ENCODE data around the gene CTCF.
"Not testable (repeated sequence)": the region's sequence is repeated elsewhere in the genome, so short reads cannot be mapped to it uniquely, and the experiment has no call there.

CTCF gene

DNA sequence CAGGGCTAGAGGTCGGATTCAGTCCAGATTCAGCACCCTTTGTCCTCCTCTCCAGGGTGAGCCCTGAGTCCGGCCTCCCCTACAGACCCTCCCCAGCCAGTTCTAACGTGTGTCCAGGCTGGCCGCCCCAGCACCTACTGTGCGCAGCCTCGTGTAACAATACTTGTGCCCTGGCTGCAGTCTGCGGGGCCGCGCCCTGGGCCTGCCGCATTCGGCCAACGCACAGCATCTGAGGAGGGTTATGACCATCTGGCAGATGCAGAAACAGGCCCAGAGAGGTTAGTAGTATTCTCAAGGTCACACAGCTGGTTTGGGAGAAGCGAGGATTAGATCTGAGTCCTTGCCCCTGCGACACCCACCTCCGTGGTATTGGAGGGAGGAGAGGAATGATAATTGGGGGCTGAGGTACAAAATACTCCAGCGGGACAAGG is 32.7 kb upstream of the CTCF start:
- peak overlapping the region; percentile 31 for H3K27ac Mint-ChIP-seq
- H3K4me1 Mint-ChIP-seq (ENCODE audit: low read depth) = peaks cover 34% of the 10 kb centered on the region
- H3K27me3 Mint-ChIP-seq = peaks cover 8% of the 10 kb centered on the region
- H3K4me3 Mint-ChIP-seq = peak overlapping the region; percentile 82
- H3K36me3 Mint-ChIP-seq (ENCODE audit: low read depth) = no peaks in the 10 kb centered on the region
- H3K9me3 Mint-ChIP-seq = no peaks in the 10 kb centered on the region

DNA sequence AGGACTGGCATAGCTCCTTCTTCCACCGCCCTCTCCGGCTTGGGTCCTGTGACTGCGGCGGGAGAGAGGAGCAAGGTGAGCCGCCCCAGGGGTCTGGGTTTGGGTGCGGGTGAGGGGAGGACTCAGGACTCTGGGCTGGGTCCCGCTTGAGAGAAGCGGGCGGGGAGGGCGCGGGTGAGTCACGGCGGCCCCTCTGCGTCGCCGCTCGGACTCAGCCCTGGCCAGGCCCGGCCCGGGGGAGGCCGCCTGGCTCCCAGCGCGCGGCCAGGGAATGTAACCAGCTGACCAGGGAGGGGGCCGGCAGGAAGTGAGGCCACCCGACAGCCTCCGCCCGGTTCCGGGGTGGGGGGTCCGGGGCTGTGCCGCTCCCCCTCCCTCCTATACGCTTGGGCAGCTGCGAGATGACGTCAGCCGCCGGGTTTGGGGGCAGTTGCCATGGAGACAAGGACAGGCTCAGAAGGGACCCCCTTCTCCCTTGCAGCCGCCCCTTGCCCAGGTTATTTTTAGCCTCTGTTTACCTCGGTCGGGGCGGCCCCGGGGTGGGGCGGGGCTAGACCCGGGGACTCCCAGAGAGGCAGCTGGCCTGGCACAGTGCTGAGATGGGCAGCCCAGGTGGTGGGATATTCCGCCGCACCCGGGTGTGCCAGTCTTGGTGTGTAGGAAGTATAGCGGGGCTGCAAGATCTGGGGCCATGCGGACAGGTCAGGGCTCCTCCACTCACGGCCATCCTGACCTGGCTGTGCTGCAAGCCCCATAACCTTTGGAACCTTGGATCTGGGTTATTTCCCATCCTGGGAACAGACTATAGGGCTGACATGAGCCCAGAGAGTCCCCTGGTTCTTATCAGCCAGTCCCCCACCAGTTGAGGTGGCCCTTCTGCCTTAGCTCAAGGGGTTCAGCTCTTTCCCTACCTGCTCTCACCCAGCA is 32.0 kb upstream of the CTCF start:
- Mint-ChIP-seq H3K4me1 (ENCODE audit: low read depth) (peaks cover 35% of the 10 kb centered on the region), H3K27me3 (peaks cover 8% of the 10 kb centered on the region), H3K27ac (peak overlapping the region; percentile 31), H3K9me3 (no peaks in the 10 kb centered on the region), H3K36me3 (ENCODE audit: low read depth) (no peaks in the 10 kb centered on the region), H3K4me3 (peak overlapping the region; percentile 82)

DNA sequence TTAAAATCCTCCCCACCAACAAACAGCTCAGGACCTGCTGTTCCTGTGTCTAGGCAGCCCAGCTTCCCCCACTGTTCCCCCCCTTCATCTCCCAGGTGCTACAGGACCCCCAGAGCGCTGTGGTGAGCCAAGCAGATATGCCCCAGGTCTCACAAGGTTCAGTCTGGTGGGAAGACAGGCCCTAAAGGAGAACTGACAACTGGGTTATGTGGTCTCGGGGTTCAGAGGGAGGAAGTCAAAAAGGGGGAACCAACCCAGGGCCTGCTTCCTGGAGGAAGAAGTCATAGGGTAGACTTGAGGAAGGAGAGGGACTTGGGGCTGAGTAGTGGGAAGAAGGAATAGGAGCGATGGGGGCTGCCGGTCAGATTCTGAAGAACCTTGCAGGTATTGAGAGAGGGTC is 31.1 kb upstream of the CTCF start:
- Mint-ChIP-seq H3K4me3 (peak overlapping the region; percentile 8), H3K36me3 (ENCODE audit: low read depth) (no peaks in the 10 kb centered on the region), H3K27ac (peak overlapping the region; percentile 46), H3K4me1 (ENCODE audit: low read depth) (peaks cover 35% of the 10 kb centered on the region), H3K27me3 (peaks cover 15% of the 10 kb centered on the region), H3K9me3 (no peaks in the 10 kb centered on the region)

DNA sequence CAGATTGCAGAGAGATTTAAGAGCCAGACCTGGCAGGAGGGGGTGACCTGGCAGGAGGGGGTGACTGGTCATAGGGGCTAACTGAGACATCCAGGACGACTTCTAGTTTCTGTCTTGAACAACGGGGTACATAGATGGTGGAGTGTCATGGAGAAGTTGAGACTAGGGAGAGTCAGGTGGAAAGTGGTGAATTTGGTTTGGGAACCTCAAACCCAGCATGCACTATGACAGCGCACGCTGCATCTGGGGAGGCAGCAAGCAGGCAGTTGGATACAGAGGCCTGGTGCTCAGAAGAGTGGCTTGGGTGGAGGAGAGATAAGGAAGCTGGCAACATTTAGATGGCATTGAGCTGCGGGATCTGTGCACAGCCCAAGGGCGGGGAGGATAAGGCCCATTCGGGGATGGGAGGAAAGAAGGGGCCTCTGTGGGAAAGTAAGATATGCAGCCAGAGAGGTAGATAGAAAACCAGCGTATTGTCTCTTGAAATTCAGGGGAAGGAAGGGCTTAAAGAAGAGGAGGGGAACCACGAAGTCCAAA is 29.2 kb upstream of the CTCF start:
- H3K4me3 Mint-ChIP-seq = no peak overlapping the region
- peaks cover 15% of the 10 kb centered on the region for H3K27me3 Mint-ChIP-seq

DNA sequence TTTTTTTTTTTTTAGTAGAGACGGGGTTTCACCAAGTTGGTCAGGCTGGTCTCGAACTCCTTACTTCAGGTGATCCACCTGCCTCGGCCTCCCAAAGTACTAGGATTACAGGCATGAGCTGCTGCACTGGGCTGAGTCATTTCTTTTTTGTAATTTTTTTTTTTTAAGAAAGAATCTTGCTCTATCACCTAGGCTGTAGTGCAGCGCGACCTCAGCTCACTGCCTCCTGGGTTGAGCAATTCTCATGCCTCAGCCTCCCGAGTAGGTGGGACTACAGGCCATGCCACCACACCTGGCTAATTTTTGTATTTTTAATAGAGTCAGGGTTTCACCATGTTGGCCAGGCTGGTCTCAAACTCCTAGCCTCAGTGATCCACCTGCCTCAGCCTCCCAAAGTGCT is 28.3 kb upstream of the CTCF start:
- not testable (repeated sequence) for H3K9me3 Mint-ChIP-seq; H3K4me3 Mint-ChIP-seq; H3K27ac Mint-ChIP-seq; H3K36me3 Mint-ChIP-seq (ENCODE audit: low read depth)
- peaks cover 15% of the 10 kb centered on the region for H3K27me3 Mint-ChIP-seq
- H3K4me1 Mint-ChIP-seq (ENCODE audit: low read depth) = peaks cover 47% of the 10 kb centered on the region

More for the DNA sequence above, 29.2 kb upstream of the CTCF start:
- Mint-ChIP-seq H3K4me1 (ENCODE audit: low read depth) (peaks cover 44% of the 10 kb centered on the region), H3K36me3 (ENCODE audit: low read depth) (no peaks in the 10 kb centered on the region), H3K9me3 (no peaks in the 10 kb centered on the region), H3K27ac (no peak overlapping the region)

DNA sequence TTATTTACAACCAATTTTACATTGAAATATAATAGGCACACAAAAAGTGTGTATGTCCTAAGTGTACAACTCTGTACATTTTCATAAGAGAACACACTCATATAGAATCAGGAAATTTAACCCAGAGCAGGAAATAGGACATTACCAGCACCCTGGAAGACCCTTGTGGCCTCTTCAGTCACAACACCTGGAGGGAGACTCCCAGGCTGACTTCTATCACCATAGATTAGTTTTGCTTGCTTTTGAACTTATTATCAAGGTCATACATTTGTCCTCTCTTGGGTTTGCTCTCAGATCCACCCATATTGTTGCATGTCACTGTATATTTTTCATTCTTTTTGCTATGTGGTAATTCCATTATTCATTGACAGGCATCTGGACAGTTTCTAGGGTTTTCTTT is 27.9 kb upstream of the CTCF start:
- no peak overlapping the region for H3K4me3 Mint-ChIP-seq
- H3K27ac Mint-ChIP-seq = no peak overlapping the region
- no peaks in the 10 kb centered on the region for H3K9me3 Mint-ChIP-seq
- H3K4me1 Mint-ChIP-seq (ENCODE audit: low read depth) = peaks cover 50% of the 10 kb centered on the region
- no peaks in the 10 kb centered on the region for H3K36me3 Mint-ChIP-seq (ENCODE audit: low read depth)
- peaks cover 15% of the 10 kb centered on the region for H3K27me3 Mint-ChIP-seq

DNA sequence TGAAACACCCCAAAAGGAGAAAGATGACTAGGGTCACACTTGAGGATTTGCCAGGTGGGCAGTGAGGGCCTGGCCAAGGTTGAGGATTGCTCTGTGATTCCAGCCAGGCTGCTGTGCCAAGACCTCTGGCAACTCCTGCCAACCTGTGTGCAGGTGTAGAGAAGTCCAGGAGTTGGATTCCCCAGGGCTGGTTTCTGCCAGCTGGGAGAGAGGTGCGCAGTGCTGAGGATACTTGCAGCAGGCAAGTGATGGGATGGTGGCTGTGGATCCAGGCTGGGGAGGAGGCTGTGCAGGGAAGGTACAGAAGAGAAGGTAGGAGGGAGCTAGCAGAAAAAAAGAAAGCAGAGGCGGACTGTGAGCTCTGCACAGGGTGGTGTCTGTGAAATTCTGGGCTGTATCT is 27.1 kb upstream of the CTCF start:
- Mint-ChIP-seq H3K9me3 (no peaks in the 10 kb centered on the region), H3K4me1 (ENCODE audit: low read depth) (peaks cover 45% of the 10 kb centered on the region), H3K4me3 (no peak overlapping the region), H3K27ac (no peak overlapping the region), H3K36me3 (ENCODE audit: low read depth) (no peaks in the 10 kb centered on the region), H3K27me3 (peaks cover 11% of the 10 kb centered on the region)

DNA sequence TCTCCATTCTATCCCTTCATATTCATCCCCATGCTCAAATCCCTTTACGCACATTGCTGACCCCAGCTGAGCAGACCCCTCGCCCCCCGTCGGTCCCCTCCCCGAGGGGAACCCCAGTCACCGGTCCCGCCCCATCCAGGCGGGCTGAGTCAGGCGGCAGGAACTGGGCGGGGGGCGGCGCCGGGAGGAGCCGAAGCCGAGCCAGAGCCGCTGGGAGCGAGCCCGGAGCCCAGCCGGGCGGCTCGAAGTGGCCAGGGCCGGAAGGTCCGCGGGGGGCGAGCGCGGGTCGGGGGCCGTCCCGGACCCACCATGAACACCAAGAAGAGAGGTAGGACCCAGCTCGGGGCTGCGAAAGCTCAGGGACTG is 25.1 kb upstream of the CTCF start:
- peaks cover 6% of the 10 kb centered on the region for H3K27me3 Mint-ChIP-seq
- peaks cover 9% of the 10 kb centered on the region for H3K36me3 Mint-ChIP-seq (ENCODE audit: low read depth)
- H3K4me1 Mint-ChIP-seq (ENCODE audit: low read depth) = peaks cover 40% of the 10 kb centered on the region
- no peaks in the 10 kb centered on the region for H3K9me3 Mint-ChIP-seq
- H3K27ac Mint-ChIP-seq = peak overlapping the region; percentile 71
- H3K4me3 Mint-ChIP-seq = peak overlapping the region; percentile 80

DNA sequence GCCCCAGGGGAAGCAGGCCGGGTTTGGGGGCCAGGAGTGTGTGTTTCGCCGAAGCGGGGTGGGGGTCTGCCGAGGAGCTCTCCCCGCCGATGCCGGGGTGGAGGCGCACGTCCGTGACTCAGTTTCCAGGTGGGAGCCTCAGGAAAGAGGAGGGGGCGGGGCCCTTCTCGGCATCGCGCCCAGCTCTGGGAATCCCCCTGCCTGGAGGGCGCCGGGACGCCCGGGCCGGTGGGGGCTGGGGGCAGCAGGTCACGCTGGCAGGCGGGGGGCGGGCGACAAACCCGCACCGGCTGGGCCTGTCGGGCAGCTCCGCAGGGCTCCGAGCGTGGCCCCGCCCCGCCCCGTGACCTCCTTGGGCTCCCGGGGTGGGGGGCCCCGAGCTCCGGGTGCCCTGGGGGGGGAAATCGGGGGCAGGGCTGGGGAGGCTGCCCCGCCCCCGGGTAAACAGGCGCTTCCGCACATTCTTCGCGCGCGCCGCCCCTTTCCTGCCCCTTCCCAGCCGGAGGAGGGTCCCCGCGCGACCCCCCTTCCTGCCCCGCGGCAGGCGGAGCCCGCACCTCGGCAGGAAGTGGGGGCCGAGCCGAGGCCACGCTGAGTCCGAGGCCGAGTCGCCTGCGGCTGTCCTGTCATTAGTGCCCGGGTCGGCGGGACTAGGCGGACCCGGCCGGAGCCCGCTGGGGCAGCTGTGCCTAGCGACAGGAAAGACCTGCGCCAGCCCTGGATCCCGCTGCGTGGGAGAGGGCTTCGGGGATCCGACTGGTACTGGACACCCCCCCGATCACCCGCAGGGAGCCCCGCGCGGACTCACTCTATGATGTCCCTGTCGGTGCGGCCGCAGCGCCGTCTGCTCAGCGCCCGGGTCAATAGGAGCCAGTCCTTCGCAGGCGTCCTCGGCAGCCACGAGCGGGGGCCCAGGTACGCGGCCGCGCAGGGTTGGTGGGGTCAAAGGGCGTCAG is 24.4 kb upstream of the CTCF start:
- Mint-ChIP-seq H3K36me3 (ENCODE audit: low read depth) (peaks cover 12% of the 10 kb centered on the region), H3K4me1 (ENCODE audit: low read depth) (peaks cover 41% of the 10 kb centered on the region), H3K27me3 (peaks cover 6% of the 10 kb centered on the region), H3K9me3 (no peaks in the 10 kb centered on the region), H3K27ac (no peak overlapping the region), H3K4me3 (peak overlapping the region; percentile 80)

DNA sequence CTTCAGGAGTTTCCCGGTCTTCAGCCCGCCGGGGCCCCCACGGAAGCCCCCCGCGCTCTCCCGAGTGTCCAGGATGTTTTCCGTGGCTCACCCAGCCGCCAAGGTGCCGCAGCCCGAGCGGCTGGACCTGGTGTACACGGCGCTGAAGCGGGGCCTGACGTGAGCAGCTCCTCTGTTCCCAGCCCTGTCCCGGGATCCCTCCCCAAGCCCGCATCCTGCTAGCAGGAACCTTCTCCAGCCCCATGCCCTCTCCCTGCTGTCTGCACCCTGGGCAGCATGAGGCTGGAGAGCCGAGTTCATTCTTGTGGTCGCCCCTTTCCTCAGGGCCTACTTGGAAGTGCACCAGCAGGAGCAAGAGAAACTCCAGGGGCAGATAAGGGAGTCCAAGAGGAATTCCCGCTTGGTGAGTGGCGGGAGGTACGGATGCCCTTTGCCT is 23.6 kb upstream of the CTCF start:
- peaks cover 6% of the 10 kb centered on the region for H3K27me3 Mint-ChIP-seq
- peak overlapping the region; percentile 12 for H3K27ac Mint-ChIP-seq
- no peaks in the 10 kb centered on the region for H3K9me3 Mint-ChIP-seq
- peak overlapping the region; percentile 67 for H3K4me3 Mint-ChIP-seq
- peaks cover 33% of the 10 kb centered on the region for H3K4me1 Mint-ChIP-seq (ENCODE audit: low read depth)
- H3K36me3 Mint-ChIP-seq (ENCODE audit: low read depth) = peaks cover 12% of the 10 kb centered on the region

DNA sequence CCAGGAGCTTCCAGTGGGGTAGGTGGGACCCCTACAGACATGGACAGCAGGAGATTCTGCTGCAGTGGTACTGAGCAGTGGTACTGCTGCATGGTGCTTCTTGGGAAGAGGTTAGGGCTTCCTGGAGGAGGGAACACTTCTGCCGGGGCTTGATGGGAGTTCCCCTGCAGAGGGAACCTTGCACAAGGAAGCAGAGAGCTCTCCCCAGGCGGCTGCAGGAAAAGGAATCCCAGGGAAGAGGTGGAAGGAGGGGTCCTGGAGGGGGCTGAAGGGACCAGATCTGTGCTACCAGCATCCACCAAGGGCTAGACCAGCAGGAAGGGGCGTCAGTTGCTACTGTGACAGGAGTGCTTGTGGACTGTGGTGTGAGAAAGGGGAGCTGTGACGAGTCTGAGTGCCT is 23.1 kb upstream of the CTCF start:
- H3K9me3 Mint-ChIP-seq = no peaks in the 10 kb centered on the region
- peaks cover 12% of the 10 kb centered on the region for H3K36me3 Mint-ChIP-seq (ENCODE audit: low read depth)
- H3K4me1 Mint-ChIP-seq (ENCODE audit: low read depth) = peaks cover 34% of the 10 kb centered on the region
- H3K4me3 Mint-ChIP-seq = peak overlapping the region; percentile 67
- peaks cover 6% of the 10 kb centered on the region for H3K27me3 Mint-ChIP-seq
- H3K27ac Mint-ChIP-seq = peak overlapping the region; percentile 12

DNA sequence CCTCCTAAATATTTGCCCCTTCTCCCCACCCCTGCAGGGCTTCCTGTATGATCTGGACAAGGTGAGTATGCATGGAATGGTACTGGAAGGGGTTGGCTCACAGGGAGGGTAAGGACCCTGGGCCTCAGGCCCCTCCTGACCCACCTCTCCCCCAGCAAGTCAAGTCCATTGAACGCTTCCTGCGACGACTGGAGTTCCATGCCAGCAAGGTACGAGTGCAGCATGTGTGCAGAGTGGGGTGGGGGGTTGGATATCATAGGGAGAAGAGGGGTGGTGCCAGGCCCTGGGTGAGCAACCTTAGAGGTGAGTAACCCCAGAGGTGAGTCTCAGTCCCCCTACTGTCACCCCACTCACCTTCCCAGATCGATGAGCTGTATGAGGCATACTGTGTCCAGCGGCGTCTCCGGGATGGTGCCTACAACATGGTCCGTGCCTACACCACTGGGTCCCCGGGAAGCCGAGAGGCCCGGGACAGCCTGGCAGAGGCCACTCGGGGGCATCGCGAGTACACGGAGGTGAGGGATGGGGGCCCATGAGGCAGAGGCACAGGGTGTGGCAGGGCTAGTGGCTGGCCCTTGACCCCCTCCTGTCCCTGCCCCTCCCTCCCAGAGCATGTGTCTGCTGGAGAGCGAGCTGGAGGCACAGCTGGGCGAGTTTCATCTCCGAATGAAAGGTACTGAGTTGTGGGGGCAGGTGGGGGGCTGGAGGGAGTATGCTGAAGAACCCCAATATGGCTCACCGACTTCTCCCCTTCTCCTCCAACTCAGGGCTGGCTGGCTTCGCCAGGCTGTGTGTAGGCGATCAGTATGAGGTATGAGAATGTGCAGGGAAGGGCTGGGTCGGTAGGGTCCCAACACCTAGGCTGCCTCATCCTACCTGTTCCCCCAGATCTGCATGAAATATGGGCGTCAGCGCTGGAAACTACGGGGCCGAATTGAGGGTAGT is 22.4 kb upstream of the CTCF start:
- Mint-ChIP-seq H3K9me3 (no peaks in the 10 kb centered on the region), H3K27me3 (peaks cover 6% of the 10 kb centered on the region), H3K27ac (no peak overlapping the region), H3K36me3 (ENCODE audit: low read depth) (peaks cover 12% of the 10 kb centered on the region), H3K4me3 (no peak overlapping the region), H3K4me1 (ENCODE audit: low read depth) (peaks cover 33% of the 10 kb centered on the region)

DNA sequence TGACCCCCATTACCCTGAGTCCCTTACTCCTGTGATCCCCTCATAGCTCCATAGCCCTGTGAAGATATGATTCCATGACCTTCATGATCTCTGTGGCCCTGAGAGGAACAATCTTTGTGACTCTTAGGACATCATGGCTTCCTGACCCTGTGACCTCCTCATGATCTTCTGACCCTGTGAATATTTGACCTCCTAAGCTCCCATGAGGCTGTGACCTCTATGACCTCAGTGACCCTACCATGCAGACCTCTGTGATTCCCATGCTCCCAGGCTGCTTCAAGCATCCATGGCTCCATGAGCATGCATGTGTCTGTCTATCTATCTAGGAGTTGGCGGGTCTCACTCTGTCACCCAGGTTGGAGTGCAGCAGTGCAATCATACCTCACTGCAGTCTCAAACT is 21.6 kb upstream of the CTCF start:
- no peak overlapping the region for H3K27ac Mint-ChIP-seq
- no peaks in the 10 kb centered on the region for H3K9me3 Mint-ChIP-seq
- peaks cover 5% of the 10 kb centered on the region for H3K27me3 Mint-ChIP-seq
- H3K36me3 Mint-ChIP-seq (ENCODE audit: low read depth) = peaks cover 12% of the 10 kb centered on the region
- H3K4me1 Mint-ChIP-seq (ENCODE audit: low read depth) = peaks cover 33% of the 10 kb centered on the region
- H3K4me3 Mint-ChIP-seq = no peak overlapping the region
